Transverse colon (tissue), 3 donors: ENCODE results near the gene NUDT4.

Source experiments
- CTCF ChIP-seq, 5 experiments: fragments of 200-600 bp in 3 of 5; fragments of 450-650 bp in 2 of 5; sonication (generic) in 3 of 5; IDR thresholded peaks; 1 replicate in 2 of 5; 2 replicates in 3 of 5; pipeline ENCODE4 v1.5.1; 2016 to 2017; ENCODE audit warnings: antibody characterized with exemption in 5 of 5, inconsistent platforms in 3 of 5, mild to moderate bottlenecking in 2 of 5, moderate library complexity in 1 of 5
- EP300 ChIP-seq: sonication (generic); formaldehyde crosslinking; IDR thresholded peaks from one replicate; pipeline ENCODE4 v1.6.1; 2017; ENCODE audit warnings: antibody characterized with exemption, low read depth

DNA sequence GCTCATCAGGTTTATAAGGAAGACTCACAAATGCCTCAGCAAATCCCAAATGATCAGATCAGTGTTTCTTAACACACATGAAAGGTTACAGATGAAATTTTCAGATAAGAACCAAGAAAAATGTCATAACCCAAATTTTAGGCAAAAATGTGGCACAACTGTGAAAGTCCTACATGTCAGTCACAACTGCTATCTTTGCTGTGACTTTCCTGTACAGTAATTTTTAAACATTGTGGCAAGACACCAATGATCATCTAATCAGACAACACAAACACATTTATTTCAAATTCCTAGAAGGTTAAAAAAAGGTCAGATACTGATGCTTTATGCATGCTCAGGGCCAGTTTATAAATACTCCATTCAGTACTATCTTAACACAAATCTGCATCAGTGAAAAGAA, 31.1 kb downstream of the NUDT4 start:
- TF ChIP-seq CTCF (IDR thresholded peaks at IDR 0.05) (no peak), EP300 (no peak)
